Mucosa of rectum (tissue), 2 donors: ENCODE measurements around the gene KIF16B.
"Not testable (repeated sequence)": the region's sequence is repeated elsewhere in the genome, so short reads cannot be mapped to it uniquely, and the experiment has no call there.

Experiments used
- H3K27ac ChIP-seq, 2 donors: one replicate each; pipeline ENCODE4 v1.7.0; 2013; ENCODE audit warnings: inconsistent platforms in 2 of 2, low read depth in 2 of 2, low read length in 2 of 2
- H3K27me3 ChIP-seq, 2 donors: one replicate each; pipeline ENCODE4 v1.7.0; 2013; ENCODE audit warnings: low read length in 2 of 2; ENCODE audit not compliant: control insufficient read depth in 2 of 2, insufficient read depth in 2 of 2
- H3K36me3 ChIP-seq, 2 donors: one replicate each; pipeline ENCODE4 v1.7.0; 2013; ENCODE audit warnings: low read length in 2 of 2; ENCODE audit not compliant: control insufficient read depth in 2 of 2, insufficient read depth in 2 of 2
- H3K4me1 ChIP-seq, 2 donors: one replicate each; pipeline ENCODE4 v1.7.0; 2013; ENCODE audit warnings: low read length in 2 of 2, mild to moderate bottlenecking in 1 of 2; ENCODE audit not compliant: control insufficient read depth in 2 of 2, insufficient read depth in 2 of 2
- H3K4me3 ChIP-seq, 2 donors: one replicate each; pipeline ENCODE4 v1.7.0; 2013; ENCODE audit warnings: low read length in 2 of 2
- H3K9ac ChIP-seq, 2 donors: one replicate each; pipeline ENCODE4 v1.7.0; 2013; ENCODE audit warnings: low read length in 2 of 2, low read depth in 1 of 2, mild to moderate bottlenecking in 1 of 2
- H3K9me3 ChIP-seq, 2 donors: one replicate each; pipeline ENCODE4 v1.7.0; 2013; ENCODE audit warnings: low read length in 2 of 2; ENCODE audit not compliant: control insufficient read depth in 2 of 2
- donor health status: healthy.
- donor health status: Normal muscosa, but diverticular disease.

Gene KIF16B

GRCh38 chr20:16245879-16246278 is 327.4 kb downstream of the KIF16B start:
- Histone ChIP-seq H3K4me3 (no peak overlapping the region), H3K27ac (no peak overlapping the region), H3K36me3 (no peaks in the 10 kb centered on the region), H3K4me1 (no peaks in the 10 kb centered on the region), H3K9me3 (no peaks in the 10 kb centered on the region), H3K27me3 (no peaks in the 10 kb centered on the region), H3K9ac (no peak overlapping the region)

- Histone ChIP-seq H3K9ac (no peak overlapping the region), H3K27me3 (no peaks in the 10 kb centered on the region), H3K4me3 (no peak overlapping the region), H3K27ac (no peak overlapping the region), H3K9me3 (no peaks in the 10 kb centered on the region), H3K4me1 (no peaks in the 10 kb centered on the region), H3K36me3 (no peaks in the 10 kb centered on the region)
These were observed 328.4 kb downstream of the KIF16B start for GRCh38 chr20:16244892-16245291.

- H3K27ac ChIP-seq: no peak overlapping the region
- no peaks in the 10 kb centered on the region for H3K36me3 ChIP-seq
- no peak overlapping the region for H3K4me3 ChIP-seq
- H3K9ac ChIP-seq: no peak overlapping the region
- no peaks in the 10 kb centered on the region for H3K9me3 ChIP-seq
- H3K4me1 ChIP-seq: no peaks in the 10 kb centered on the region
- no peaks in the 10 kb centered on the region for H3K27me3 ChIP-seq
These were observed 329.8 kb downstream of the KIF16B start for GRCh38 chr20:16243470-16243869.

DNA sequence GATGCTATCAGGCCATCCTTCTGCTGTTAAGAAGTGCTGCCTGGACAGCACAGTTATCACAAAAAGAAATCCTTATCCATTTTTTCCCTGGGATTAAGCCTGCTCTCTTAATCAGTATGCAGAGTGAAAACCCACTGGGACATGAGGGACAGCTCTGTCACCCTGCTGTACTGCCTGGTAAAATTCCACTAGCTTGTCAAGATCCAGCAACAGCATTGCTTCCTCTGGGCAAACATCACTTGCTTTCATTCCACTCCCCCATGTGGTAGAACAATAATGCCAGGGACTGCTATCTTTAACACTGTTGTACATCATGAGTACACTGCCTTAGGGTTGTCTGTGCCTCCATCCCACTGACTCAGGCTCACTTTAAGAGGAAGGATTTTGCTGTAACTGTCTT is 331.3 kb downstream of the KIF16B start:
- Histone ChIP-seq H3K27ac (no peak overlapping the region), H3K9ac (no peak overlapping the region), H3K4me3 (no peak overlapping the region), H3K4me1 (no peaks in the 10 kb centered on the region), H3K27me3 (no peaks in the 10 kb centered on the region), H3K9me3 (no peaks in the 10 kb centered on the region), H3K36me3 (no peaks in the 10 kb centered on the region)

DNA sequence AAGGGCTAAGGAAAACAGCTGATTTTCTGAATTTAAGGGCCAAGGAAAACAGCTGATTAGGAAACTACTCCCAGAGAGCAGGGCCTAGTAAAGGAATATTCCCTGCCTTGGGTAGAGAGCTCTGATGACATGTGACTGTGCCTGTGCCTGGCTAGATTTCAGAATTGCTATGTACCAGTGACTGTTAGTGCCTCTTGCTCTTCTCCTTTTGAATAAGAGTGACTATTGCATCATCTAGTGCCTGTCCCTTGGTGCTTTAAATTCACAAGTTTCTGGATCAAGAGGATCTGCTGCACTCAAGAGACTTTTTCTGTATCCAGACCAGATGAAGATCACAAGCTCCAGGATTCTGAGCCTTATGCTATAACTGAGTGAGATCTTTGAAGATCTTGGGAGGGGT is 332.9 kb downstream of the KIF16B start:
- Histone ChIP-seq H3K4me1 (no peaks in the 10 kb centered on the region), H3K4me3 (no peak overlapping the region), H3K36me3 (no peaks in the 10 kb centered on the region), H3K9me3 (no peaks in the 10 kb centered on the region), H3K9ac (no peak overlapping the region), H3K27ac (no peak overlapping the region), H3K27me3 (no peaks in the 10 kb centered on the region)

GRCh38 chr20:16236589-16237241 is 336.5 kb downstream of the KIF16B start:
- Histone ChIP-seq H3K36me3 (no peaks in the 10 kb centered on the region), H3K9ac (no peak overlapping the region), H3K27ac (no peak overlapping the region), H3K9me3 (no peaks in the 10 kb centered on the region), H3K27me3 (no peaks in the 10 kb centered on the region), H3K4me3 (no peak overlapping the region), H3K4me1 (no peaks in the 10 kb centered on the region)

GRCh38 chr20:16230402-16230801 is 342.8 kb downstream of the KIF16B start:
- H3K27ac ChIP-seq: no peak overlapping the region
- H3K36me3 ChIP-seq: no peaks in the 10 kb centered on the region
- no peaks in the 10 kb centered on the region for H3K4me1 ChIP-seq
- H3K27me3 ChIP-seq: no peaks in the 10 kb centered on the region
- H3K9ac ChIP-seq: no peak overlapping the region
- no peak overlapping the region for H3K4me3 ChIP-seq
- H3K9me3 ChIP-seq: no peaks in the 10 kb centered on the region

DNA sequence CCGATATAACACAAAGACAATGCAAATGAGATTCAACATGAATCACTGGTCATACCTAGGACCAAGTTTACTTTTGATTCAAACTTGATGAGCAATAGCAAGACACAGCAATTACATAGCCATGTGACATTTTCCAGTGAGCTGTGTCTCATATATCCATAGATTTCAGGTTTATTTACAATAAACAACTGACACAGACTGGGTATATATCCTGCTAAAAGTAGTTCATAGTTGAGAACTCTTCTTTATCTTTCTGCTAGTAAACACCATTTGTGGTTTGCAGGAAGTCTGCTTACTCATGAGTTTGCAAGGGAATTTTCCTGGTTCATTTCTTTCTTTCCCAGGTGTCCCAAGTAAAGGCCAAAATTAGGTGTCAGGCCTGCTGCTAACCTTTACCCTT is 343.4 kb downstream of the KIF16B start:
- Histone ChIP-seq H3K4me3 (no peak overlapping the region), H3K9me3 (no peaks in the 10 kb centered on the region), H3K9ac (no peak overlapping the region), H3K27me3 (no peaks in the 10 kb centered on the region), H3K27ac (no peak overlapping the region), H3K4me1 (no peaks in the 10 kb centered on the region), H3K36me3 (no peaks in the 10 kb centered on the region)

- H3K4me3 ChIP-seq: no peak overlapping the region
- H3K9ac ChIP-seq: no peak overlapping the region
- H3K27me3 ChIP-seq: no peaks in the 10 kb centered on the region
- H3K36me3 ChIP-seq: no peaks in the 10 kb centered on the region
- no peaks in the 10 kb centered on the region for H3K4me1 ChIP-seq
- H3K9me3 ChIP-seq: no peaks in the 10 kb centered on the region
- no peak overlapping the region for H3K27ac ChIP-seq
These were observed 344.5 kb downstream of the KIF16B start for GRCh38 chr20:16228722-16229121.

DNA sequence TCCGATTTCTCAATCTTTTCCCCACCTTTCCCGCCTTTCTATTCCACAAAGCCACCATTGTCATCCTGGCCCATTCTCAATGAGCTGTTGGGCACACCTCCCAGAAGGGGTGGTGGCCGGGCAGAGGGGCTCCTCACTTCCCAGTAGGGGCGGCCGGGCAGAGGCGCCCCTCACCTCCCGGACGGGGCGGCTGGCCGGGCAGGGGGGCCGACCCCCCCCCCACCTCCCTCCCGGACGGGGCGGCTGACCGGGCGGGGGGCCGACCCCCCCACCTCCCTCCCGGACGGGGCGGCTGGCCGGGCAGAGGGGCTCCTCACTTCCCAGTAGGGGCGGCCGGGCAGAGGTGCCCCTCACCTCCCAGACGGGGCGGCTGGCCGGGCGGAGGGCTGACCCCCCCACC is 346.3 kb downstream of the KIF16B start:
- H3K36me3 ChIP-seq, H3K9ac ChIP-seq, H3K27me3 ChIP-seq, H3K4me1 ChIP-seq, H3K4me3 ChIP-seq, H3K27ac ChIP-seq, H3K9me3 ChIP-seq: not testable (repeated sequence)

DNA sequence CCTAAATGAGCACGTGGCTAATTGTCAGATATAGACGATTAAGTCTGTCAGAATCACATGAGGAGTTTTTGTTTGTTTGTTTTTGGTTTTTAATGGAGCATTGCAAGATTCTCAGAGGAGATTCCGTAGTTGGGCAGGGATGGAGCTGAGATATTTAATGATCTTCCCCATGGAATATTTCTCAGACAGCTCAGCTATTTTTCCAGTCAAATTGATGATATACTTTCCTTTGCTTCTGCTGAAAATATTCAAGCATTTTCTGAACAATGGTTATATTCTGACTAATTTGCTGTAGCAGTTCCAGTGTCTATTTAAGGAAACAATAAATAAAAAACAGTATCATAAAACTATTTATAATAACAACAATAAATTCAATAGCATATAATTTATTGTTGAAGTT is 348.4 kb downstream of the KIF16B start:
- no peak overlapping the region for H3K4me3 ChIP-seq
- H3K36me3 ChIP-seq: no peaks in the 10 kb centered on the region
- H3K9ac ChIP-seq: no peak overlapping the region
- H3K9me3 ChIP-seq: no peaks in the 10 kb centered on the region
- no peaks in the 10 kb centered on the region for H3K27me3 ChIP-seq
- H3K27ac ChIP-seq: no peak overlapping the region
- no peaks in the 10 kb centered on the region for H3K4me1 ChIP-seq
